HepG2 (cell line): ENCODE data around the gene ZNF764. TPM values are rescaled to one million over a fixed set of nuclear protein-coding genes. Genes with fewer than 3 reads are reported as not detected.

Experiments
- ARNT ChIP-seq: fragments of 450-650 bp; IDR thresholded peaks from 2 replicates; pipeline ENCODE4 v1.6.1; 2017
- EP300 ChIP-seq, 3 experiments: sonication (generic) in 1 of 3; formaldehyde crosslinking in 1 of 3; IDR thresholded peaks; 2 replicates each; pipeline versions ENCODE4 v1.5.1 to v1.6.1; 2011 to 2020; ENCODE audit warnings: low read depth in 2 of 3, low read length in 2 of 3, borderline replicate concordance in 1 of 3, improper control_type of control experiment in 1 of 3, mild to moderate bottlenecking in 1 of 3, missing genetic modification reagents in 1 of 3, moderate library complexity in 1 of 3
- PITX1 ChIP-seq: sonication (generic); formaldehyde crosslinking; IDR thresholded peaks from 2 replicates; pipeline ENCODE4 v1.5.1; 2020; ENCODE audit warnings: mild to moderate bottlenecking, missing genetic modification reagents
- RERE ChIP-seq: IDR thresholded peaks from 2 replicates; pipeline ENCODE4 v1.6.1; 2016; ENCODE audit warnings: low read depth, missing genetic modification reagents, missing compliant biosample characterization
- REXO4 ChIP-seq: sonication (generic); formaldehyde crosslinking; IDR thresholded peaks from 2 replicates; pipeline ENCODE4 v1.8.0; 2022; ENCODE audit warnings: missing genetic modification reagents, mild to moderate bottlenecking, borderline replicate concordance
- SKIL ChIP-seq: sonication (generic); formaldehyde crosslinking; IDR thresholded peaks from 2 replicates; pipeline ENCODE4 v1.8.0; 2022; ENCODE audit warnings: missing genetic modification reagents, mild to moderate bottlenecking, moderate library complexity, borderline replicate concordance
- YEATS4 ChIP-seq: sonication (generic); formaldehyde crosslinking; IDR thresholded peaks from 2 replicates; pipeline ENCODE4 v1.4.0; 2020; ENCODE audit warnings: missing genetic modification reagents, borderline replicate concordance
- ZNF230 ChIP-seq: sonication (generic); formaldehyde crosslinking; IDR thresholded peaks from 2 replicates; pipeline ENCODE4 v1.4.0; 2020; ENCODE audit warnings: mild to moderate bottlenecking, missing genetic modification reagents
- ZNF275 ChIP-seq: sonication (generic); formaldehyde crosslinking; IDR thresholded peaks from 2 replicates; pipeline ENCODE4 v1.8.0; 2022; ENCODE audit warnings: missing genetic modification reagents, mild to moderate bottlenecking, inconsistent platforms, borderline replicate concordance
- ZNF280D ChIP-seq: sonication (generic); formaldehyde crosslinking; IDR thresholded peaks from 2 replicates; pipeline ENCODE4 v1.5.1; 2020; ENCODE audit warnings: mild to moderate bottlenecking, missing genetic modification reagents
- ZNF331 ChIP-seq: sonication (generic); formaldehyde crosslinking; IDR thresholded peaks from 2 replicates; pipeline ENCODE4 v1.4.0; 2020; ENCODE audit warnings: missing genetic modification reagents
- ZNF547 ChIP-seq: sonication (generic); formaldehyde crosslinking; IDR thresholded peaks from 2 replicates; pipeline ENCODE4 v1.5.1; 2020; ENCODE audit warnings: mild to moderate bottlenecking, missing genetic modification reagents
- ZNF564 ChIP-seq: sonication (generic); formaldehyde crosslinking; IDR thresholded peaks from 2 replicates; pipeline ENCODE4 v1.8.1; 2023; ENCODE audit warnings: mild to moderate bottlenecking, missing genetic modification reagents
- ZNF619 ChIP-seq: sonication (generic); formaldehyde crosslinking; IDR thresholded peaks from 2 replicates; pipeline ENCODE4 v1.4.0; 2020; ENCODE audit warnings: mild to moderate bottlenecking, missing genetic modification reagents
- polyA plus RNA-seq, 8 experiments: library from polyadenylated mRNA; depleted of rRNA in 3 of 8; stranded (reverse) in 7 of 8; unstranded in 1 of 8; fragments of >200 nt; fragmentation: Illumina TruSeq in 4 of 8; extraction: Trizol in 4 of 8; gene quantifications; 2 replicates each; pipeline versions ENCODE4 v1.2.1 to v1.2.3, GENCODE V29; 2011 to 2016; ENCODE audit warnings: low read depth in 4 of 8, missing spikeins in 1 of 8, mixed read lengths in 1 of 8; ENCODE audit not compliant: insufficient read depth in 1 of 8
- total RNA-seq, 5 experiments: library from RNA; depleted of rRNA; stranded (reverse); fragments of >200 nt; fragmentation: Illumina TruSeq; extraction: Trizol; gene quantifications; 2 replicates each; pipeline ENCODE4 v1.2.3, GENCODE V29; 2016; ENCODE audit warnings: low read depth in 1 of 5

ZNF764 gene
- total and polyA plus RNA-seq, 2 of the 13 experiments (the other 11 are each of a cell fraction or from before 2014, with no cell fraction given): 4.1 to 9.1 TPM

- TF ChIP-seq SKIL (CRISPR knock-in tag): peak; percentile 17; the same call in 1 of the 2 replicates
- no peak for TF ChIP-seq ARNT
- no peak for TF ChIP-seq ZNF547
- no peak; the same call in 1 of the 2 replicates for TF ChIP-seq ZNF619 (CRISPR knock-in tag)
- no peak for TF ChIP-seq RERE (CRISPR knock-in tag)
- TF ChIP-seq ZNF564 (CRISPR knock-in tag): peak; percentile 80; the same call in 1 of the 2 replicates
- TF ChIP-seq REXO4 (CRISPR knock-in tag): no peak
- no peak for TF ChIP-seq EP300 (IDR thresholded peaks at IDR 0.05; ENCODE audit: low read depth in 2 of 2, low read length in 2 of 2)
- no peak for TF ChIP-seq EP300 (CRISPR knock-in tag; IDR thresholded peaks at IDR 0.05; ENCODE audit: borderline replicate concordance)
- no peak for TF ChIP-seq ZNF275
- TF ChIP-seq PITX1 (CRISPR knock-in tag): peak; percentile 39; the same call in 1 of the 2 replicates
- TF ChIP-seq ZNF230 (CRISPR knock-in tag): peak; percentile 55
- peak; percentile 53; the same call in 1 of the 2 replicates for TF ChIP-seq ZNF331 (CRISPR knock-in tag)
- no peak for TF ChIP-seq ZNF280D
- TF ChIP-seq YEATS4: peak; percentile 81; the same call in 1 of the 2 replicates
Observed at GRCh38 chr16:30571445-30572322, 13.5 kb upstream of the ZNF764 start, which contains the start of gene ZNF688 (continued).
